ENCODE results near the gene TSACC. TPM values are rescaled to one million over a fixed set of nuclear protein-coding genes. Genes with fewer than 3 reads are reported as not detected.

TSACC gene
- total and polyA plus RNA-seq, 2 experiments from 2014 or later: 4.7 TPM; not detected in 1

DNA sequence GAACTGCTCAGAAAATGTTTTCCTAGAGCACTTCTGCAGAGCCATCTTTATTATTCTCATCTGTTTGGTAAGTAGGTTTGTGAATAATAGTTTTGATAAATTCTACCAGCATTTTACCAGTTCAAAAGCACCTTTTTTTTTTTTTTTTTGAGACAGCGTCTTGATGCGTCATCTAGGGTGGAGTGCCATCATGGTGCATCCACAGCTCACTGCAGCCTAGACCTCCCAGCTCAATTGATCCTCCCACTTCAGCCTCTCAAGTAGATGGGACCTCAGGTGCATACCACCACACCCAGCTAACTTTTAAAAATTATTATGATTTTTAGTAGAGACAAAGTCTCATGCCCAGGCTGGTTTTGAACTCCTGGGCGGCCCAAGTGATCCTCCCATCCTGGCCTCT is 20.9 kb downstream of the TSACC start:
- H3K4me3 ChIP-seq: no peak overlapping the region
- TF ChIP-seq, protein P1, sequence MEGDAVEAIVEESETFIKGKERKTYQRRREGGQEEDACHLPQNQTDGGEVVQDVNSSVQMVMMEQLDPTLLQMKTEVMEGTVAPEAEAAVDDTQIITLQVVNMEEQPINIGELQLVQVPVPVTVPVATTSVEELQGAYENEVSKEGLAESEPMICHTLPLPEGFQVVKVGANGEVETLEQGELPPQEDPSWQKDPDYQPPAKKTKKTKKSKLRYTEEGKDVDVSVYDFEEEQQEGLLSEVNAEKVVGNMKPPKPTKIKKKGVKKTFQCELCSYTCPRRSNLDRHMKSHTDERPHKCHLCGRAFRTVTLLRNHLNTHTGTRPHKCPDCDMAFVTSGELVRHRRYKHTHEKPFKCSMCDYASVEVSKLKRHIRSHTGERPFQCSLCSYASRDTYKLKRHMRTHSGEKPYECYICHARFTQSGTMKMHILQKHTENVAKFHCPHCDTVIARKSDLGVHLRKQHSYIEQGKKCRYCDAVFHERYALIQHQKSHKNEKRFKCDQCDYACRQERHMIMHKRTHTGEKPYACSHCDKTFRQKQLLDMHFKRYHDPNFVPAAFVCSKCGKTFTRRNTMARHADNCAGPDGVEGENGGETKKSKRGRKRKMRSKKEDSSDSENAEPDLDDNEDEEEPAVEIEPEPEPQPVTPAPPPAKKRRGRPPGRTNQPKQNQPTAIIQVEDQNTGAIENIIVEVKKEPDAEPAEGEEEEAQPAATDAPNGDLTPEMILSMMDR (IDR thresholded peaks at IDR 0.05; ENCODE audit: low read depth, low read length): no peak
- no peak overlapping the region for H3K27ac ChIP-seq
- no peak for DNase-seq (ENCODE audit: low read depth in 1 of 2, low spot score in 1 of 2)
- H3K36me3 ChIP-seq: no peaks in the 10 kb centered on the region
- H3K27me3 ChIP-seq: peaks cover 3% of the 10 kb centered on the region
- no peaks in the 10 kb centered on the region for H3K4me1 ChIP-seq (ENCODE audit: low read depth)
- H3K9me3 ChIP-seq (ENCODE audit: low read depth): no peaks in the 10 kb centered on the region

DNA sequence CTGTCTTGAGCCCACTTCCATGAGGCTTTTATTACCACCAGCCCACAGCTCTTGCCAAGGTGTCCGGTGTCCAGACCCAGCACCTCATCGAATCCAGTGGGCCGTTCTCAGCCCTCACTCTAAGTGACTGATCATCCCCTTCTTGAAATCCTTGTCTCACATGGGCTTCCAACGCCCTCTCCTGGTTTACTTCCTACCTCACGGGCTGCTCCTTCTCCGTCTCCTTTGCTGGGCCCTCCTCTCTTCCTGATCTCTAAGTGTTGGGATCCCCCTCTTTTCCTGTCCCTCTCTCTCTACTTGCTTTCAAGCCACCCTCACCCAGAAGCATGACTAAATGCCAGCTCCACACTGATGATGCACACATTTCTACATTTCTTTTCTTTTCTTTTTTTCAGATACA is 21.6 kb downstream of the TSACC start:
- no peaks in the 10 kb centered on the region for H3K4me1 ChIP-seq (ENCODE audit: low read depth)
- no peaks in the 10 kb centered on the region for H3K9me3 ChIP-seq (ENCODE audit: low read depth)
- no peak overlapping the region for H3K27ac ChIP-seq
- peak; percentile 37 to 51 for DNase-seq (ENCODE audit: low read depth in 1 of 2, low spot score in 1 of 2)
- TF ChIP-seq, protein P1 (IDR thresholded peaks at IDR 0.05; ENCODE audit: low read depth, low read length): peak; percentile 47
- H3K27me3 ChIP-seq: peaks cover 3% of the 10 kb centered on the region
- no peaks in the 10 kb centered on the region for H3K36me3 ChIP-seq
- H3K4me3 ChIP-seq: no peak overlapping the region

DNA sequence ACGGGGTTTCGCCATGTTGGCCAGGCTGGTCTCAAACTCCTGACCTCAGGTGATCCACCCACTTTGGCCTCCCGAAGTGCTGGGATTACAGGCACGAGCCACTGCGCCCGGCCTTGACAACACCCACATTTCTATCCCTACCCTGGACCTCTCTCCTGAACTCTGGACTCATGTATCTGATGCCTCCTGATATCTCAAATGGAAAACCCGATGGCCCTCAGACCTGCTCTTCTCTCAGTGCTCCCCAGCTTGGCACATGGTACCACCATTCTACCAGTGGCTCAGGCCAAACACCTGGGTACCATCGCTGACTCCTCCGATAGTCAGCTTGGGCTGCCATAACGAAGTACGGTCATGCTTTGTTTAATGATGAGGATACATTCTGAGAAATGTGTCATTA is 22.2 kb downstream of the TSACC start:
- Histone ChIP-seq H3K9me3 (ENCODE audit: low read depth) (no peaks in the 10 kb centered on the region), H3K27me3 (peaks cover 3% of the 10 kb centered on the region), H3K4me1 (ENCODE audit: low read depth) (no peaks in the 10 kb centered on the region), H3K36me3 (no peaks in the 10 kb centered on the region), H3K4me3 (no peak overlapping the region), H3K27ac (no peak overlapping the region)
- TF ChIP-seq, protein P1 (IDR thresholded peaks at IDR 0.05; ENCODE audit: low read depth, low read length): no peak
- no peak for DNase-seq (ENCODE audit: low read depth in 1 of 2, low spot score in 1 of 2)

DNA sequence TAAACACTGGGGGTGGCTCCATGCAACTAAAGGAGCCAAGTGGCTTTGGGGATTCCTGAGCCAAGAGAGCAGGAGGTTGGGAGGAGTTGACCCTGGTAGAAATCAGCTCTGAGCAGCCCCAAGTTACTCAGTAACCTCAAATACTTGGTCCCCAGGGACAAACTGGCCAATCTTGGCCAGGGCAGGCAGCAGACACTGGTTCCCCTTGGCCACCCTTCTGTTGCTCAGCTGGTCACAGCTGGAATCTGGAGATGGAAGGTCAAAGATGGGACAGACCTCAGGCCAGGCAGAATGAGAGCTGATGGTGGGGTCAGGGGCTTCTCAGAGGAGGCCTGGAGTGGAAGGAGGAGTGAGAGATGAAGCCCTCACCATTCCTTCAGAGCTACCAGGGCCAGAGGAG is 27.4 kb downstream of the TSACC start:
- no peak for DNase-seq (ENCODE audit: low read depth in 1 of 2, low spot score in 1 of 2)
- no peak overlapping the region for H3K27ac ChIP-seq
- no peaks in the 10 kb centered on the region for H3K9me3 ChIP-seq (ENCODE audit: low read depth)
- TF ChIP-seq, protein P1 (IDR thresholded peaks at IDR 0.05; ENCODE audit: low read depth, low read length): no peak
- H3K4me3 ChIP-seq: no peak overlapping the region
- no peaks in the 10 kb centered on the region for H3K4me1 ChIP-seq (ENCODE audit: low read depth)
- no peaks in the 10 kb centered on the region for H3K36me3 ChIP-seq
- peaks cover 14% of the 10 kb centered on the region for H3K27me3 ChIP-seq

DNA sequence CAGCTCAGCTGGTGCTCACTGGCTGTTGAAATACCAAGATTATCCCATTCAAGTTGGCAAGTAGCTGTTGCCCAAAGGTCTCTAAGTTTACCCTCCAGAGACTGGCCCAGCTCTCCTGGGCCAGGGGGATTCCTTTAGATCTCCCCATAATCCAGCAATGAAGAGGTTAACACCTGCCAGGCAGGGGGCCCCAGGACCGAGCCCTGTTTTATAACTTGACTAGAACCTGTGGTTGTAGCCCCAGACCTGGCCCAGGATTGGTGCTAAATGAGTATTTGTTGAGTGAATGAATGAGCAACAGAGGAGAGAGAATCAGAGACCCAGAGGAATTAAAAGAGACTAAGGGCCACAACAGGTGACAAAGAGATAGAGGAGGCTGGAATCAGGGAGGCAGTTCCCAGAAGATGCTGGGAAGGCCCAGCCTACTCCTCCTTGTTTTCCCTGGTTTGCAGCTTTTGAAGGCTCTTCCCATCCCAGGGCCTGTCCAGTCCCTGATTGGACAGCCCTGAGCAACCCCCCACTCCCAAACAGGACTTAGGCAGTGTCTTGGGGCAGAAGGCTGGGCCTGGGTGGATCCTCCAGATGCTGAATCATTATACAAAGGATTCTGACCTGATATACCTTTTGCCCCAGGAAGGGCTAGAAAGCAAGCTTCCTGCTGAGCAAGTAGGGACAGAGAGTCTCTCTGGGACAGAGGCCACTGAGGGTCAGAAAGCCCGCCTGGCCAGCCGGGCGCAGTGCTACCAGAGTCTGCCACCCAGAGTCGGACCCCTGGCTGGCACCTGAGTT is 28.2 kb downstream of the TSACC start:
- no peaks in the 10 kb centered on the region for H3K9me3 ChIP-seq (ENCODE audit: low read depth)
- H3K4me1 ChIP-seq (ENCODE audit: low read depth): no peaks in the 10 kb centered on the region
- H3K4me3 ChIP-seq: no peak overlapping the region
- no peak for DNase-seq (ENCODE audit: low read depth in 1 of 2, low spot score in 1 of 2)
- TF ChIP-seq, protein P1 (IDR thresholded peaks at IDR 0.05; ENCODE audit: low read depth, low read length): no peak
- no peaks in the 10 kb centered on the region for H3K36me3 ChIP-seq
- no peak overlapping the region for H3K27ac ChIP-seq
- H3K27me3 ChIP-seq: peaks cover 14% of the 10 kb centered on the region

Measured in cardiac muscle cell (in vitro differentiated cells and primary cell).